ENCODE data around the gene MYADM. TPM values are rescaled to one million over a fixed set of nuclear protein-coding genes. Genes with fewer than 3 reads are reported as not detected.

Gene MYADM
- total and polyA plus RNA-seq, 2 of the 13 experiments (the other 11 are each of a cell fraction or from before 2014, with no cell fraction given), result 19.9 to 38.1 TPM

DNA sequence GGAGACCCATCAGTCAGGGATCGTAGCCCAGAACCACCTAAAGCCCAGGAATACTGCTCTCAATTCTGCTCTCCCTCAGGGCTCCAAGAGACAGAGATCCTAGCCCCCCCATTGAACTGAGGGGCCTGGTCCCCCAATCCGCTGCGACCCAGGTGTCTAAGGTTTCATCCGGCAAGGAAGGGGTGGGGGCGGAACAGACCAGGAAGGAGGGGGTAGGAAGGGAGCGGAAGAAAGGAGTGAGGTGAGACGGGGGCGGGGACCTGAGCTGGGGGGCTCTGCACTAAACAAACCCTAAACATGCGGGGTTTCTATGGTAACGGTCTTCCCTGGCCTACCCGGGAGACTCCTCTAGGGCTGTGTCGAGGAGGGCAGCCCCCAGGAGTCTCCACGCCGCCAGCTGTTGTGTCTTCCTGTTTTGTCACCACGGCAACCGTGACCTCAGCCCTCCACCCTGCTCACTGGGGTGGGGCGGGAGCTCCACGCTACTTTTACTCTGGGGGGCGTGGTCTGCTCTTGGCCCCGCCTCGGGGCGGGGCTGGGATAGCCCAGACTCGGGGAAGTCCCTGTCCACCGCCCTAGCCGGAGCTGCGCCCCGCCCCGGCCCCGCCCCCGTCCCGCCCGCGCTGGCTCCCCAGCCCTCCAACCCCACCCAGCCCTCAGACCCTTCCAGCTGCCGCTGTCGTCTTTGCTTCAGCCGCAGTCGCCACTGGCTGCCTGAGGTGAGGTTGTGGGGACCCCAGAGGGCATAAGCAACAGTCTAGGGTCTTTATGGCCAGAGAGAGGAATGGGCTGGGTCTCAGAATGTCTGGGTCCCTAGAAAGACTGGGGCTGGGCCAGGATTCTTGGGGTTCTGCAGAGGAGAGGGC lies at the start of gene MYADM (continued):
- TF ChIP-seq JUNB (CRISPR knock-in tag; IDR thresholded peaks at IDR 0.05; ENCODE audit: borderline replicate concordance) (no peak), ZNF564 (CRISPR knock-in tag; IDR thresholded peaks at IDR 0.05) (no peak), ZNF552 (CRISPR knock-in tag; IDR thresholded peaks at IDR 0.05; ENCODE audit: borderline replicate concordance) (no peak), SKI (IDR thresholded peaks at IDR 0.05; ENCODE audit: partially characterized antibody) (peak; percentile 83), GATAD2A (CRISPR knock-in tag; IDR thresholded peaks at IDR 0.05) (0 out of 2 replicates have a peak, but pooled peaks have one; percentile 23), HINFP (CRISPR knock-in tag; IDR thresholded peaks at IDR 0.05; ENCODE audit: low read depth) (no peak), ZNF747 (CRISPR knock-in tag; IDR thresholded peaks at IDR 0.05; ENCODE audit: borderline replicate concordance) (no peak), ZNF792 (CRISPR knock-in tag; IDR thresholded peaks at IDR 0.05) (peak; percentile 53; the same call in 1 of the 2 replicates), ZNF569 (CRISPR knock-in tag; IDR thresholded peaks at IDR 0.05; ENCODE audit: borderline replicate concordance) (no peak), ZNF83 (CRISPR knock-in tag; IDR thresholded peaks at IDR 0.05; ENCODE audit: borderline replicate concordance) (no peak), REXO4 (CRISPR knock-in tag; IDR thresholded peaks at IDR 0.05; ENCODE audit: borderline replicate concordance) (no peak), HOXA5 (CRISPR knock-in tag; IDR thresholded peaks at IDR 0.05) (no peak), CEBPB (IDR thresholded peaks at IDR 0.05; ENCODE audit: borderline replicate concordance, low read depth, low read length) (no peak), LCORL (IDR thresholded peaks at IDR 0.05) (no peak), LCORL (CRISPR knock-in tag; IDR thresholded peaks at IDR 0.05) (0 out of 2 replicates have a peak, but pooled peaks have one; percentile 65), SALL1 (CRISPR knock-in tag; IDR thresholded peaks at IDR 0.05) (peak; percentile 55), HDAC1 (CRISPR knock-in tag; IDR thresholded peaks at IDR 0.05) (peak; percentile 88), GFI1 (CRISPR knock-in tag; IDR thresholded peaks at IDR 0.05; ENCODE audit: borderline replicate concordance) (no peak), DR1 (CRISPR knock-in tag; IDR thresholded peaks at IDR 0.05) (peak; percentile 49; the same call in 1 of the 2 replicates), HMGXB4 (CRISPR knock-in tag; IDR thresholded peaks at IDR 0.05; ENCODE audit: borderline replicate concordance in 1 of 2, low read depth in 1 of 2) (peak in 1 of 2 experiments; percentile 32; a peak in 2 of 4 replicates), ZNF431 (CRISPR knock-in tag; IDR thresholded peaks at IDR 0.05; ENCODE audit: borderline replicate concordance, low read depth) (no peak)
- TF ChIP-seq, protein P1, sequence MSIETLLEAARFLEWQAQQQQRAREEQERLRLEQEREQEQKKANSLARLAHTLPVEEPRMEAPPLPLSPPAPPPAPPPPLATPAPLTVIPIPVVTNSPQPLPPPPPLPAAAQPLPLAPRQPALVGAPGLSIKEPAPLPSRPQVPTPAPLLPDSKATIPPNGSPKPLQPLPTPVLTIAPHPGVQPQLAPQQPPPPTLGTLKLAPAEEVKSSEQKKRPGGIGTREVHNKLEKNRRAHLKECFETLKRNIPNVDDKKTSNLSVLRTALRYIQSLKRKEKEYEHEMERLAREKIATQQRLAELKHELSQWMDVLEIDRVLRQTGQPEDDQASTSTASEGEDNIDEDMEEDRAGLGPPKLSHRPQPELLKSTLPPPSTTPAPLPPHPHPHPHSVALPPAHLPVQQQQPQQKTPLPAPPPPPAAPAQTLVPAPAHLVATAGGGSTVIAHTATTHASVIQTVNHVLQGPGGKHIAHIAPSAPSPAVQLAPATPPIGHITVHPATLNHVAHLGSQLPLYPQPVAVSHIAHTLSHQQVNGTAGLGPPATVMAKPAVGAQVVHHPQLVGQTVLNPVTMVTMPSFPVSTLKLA (IDR thresholded peaks at IDR 0.05), result peak; percentile 69

Measured in HepG2 (cell line).